ENCODE data around the gene BPHL. TPM values are rescaled to one million over a fixed set of nuclear protein-coding genes. Genes with fewer than 3 reads are reported as not detected.

The BPHL gene
- total RNA-seq, 2 experiments from 2014 or later, result 9.7 to 20.9 TPM

- H3K9me3 ChIP-seq (ENCODE audit: low read length), result no peaks in the 10 kb centered on the region
- H3K4me2 ChIP-seq (ENCODE audit: low read length), result no peak overlapping the region
- intact Hi-C loops (cut with micrococcal nuclease; ENCODE audit: unreplicated experiment), result no loop called here
- no peaks in the 10 kb centered on the region for H3K79me2 ChIP-seq (ENCODE audit: insufficient read depth, low read depth, low read length)
- H3K36me3 ChIP-seq (ENCODE audit: insufficient read depth, low read length), result 0 out of 2 replicates have a peak, but pooled peaks cover 4% of the 10 kb centered on the region
- peaks cover 3% of the 10 kb centered on the region for H3K4me1 ChIP-seq (ENCODE audit: insufficient read depth, low read length, poor library complexity, severe bottlenecking)
- H4K20me1 ChIP-seq (ENCODE audit: insufficient read depth, low read length), result no peaks in the 10 kb centered on the region
- no peak for DNase-seq (ENCODE audit: low spot score)
- POLR2A ChIA-PET, result no interaction called here
- H2AFZ ChIP-seq (ENCODE audit: low read length), result no peak overlapping the region
- TF ChIP-seq EZH2phosphoT487 (IDR thresholded peaks at IDR 0.05; ENCODE audit: borderline replicate concordance, low read depth, low read length), result no peak
- no peak for TF ChIP-seq CTCF (conservative IDR thresholded peaks at IDR 0.05; ENCODE audit: low read length)
- no TSS peak for BruUV-seq (replicated peaks)
- H3K4me3 ChIP-seq (ENCODE audit: low read depth, low read length, poor library complexity, severe bottlenecking), result no peak overlapping the region
- no peak overlapping the region for H3K27ac ChIP-seq (ENCODE audit: low read depth, low read length, poor library complexity, severe bottlenecking)
- CTCF ChIA-PET (ENCODE audit: unreplicated experiment), result no interaction called here
- H3K9me2 ChIP-seq (ENCODE audit: insufficient read depth, low read length), result no peaks in the 10 kb centered on the region
Observed at GRCh38 chr6:3133515-3133914, 15.0 kb downstream of the BPHL start.

GRCh38 chr6:3135668-3136291, 17.3 kb downstream of the BPHL start:
- DNase-seq (ENCODE audit: low spot score), result no peak
- Histone ChIP-seq H3K4me2 (ENCODE audit: low read length) (no peak overlapping the region), H3K36me3 (ENCODE audit: insufficient read depth, low read length) (0 out of 2 replicates have a peak, but pooled peaks cover 4% of the 10 kb centered on the region), H2AFZ (ENCODE audit: low read length) (no peak overlapping the region), H4K20me1 (ENCODE audit: insufficient read depth, low read length) (no peaks in the 10 kb centered on the region), H3K9me2 (ENCODE audit: insufficient read depth, low read length) (no peaks in the 10 kb centered on the region), H3K9me3 (ENCODE audit: low read length) (no peaks in the 10 kb centered on the region), H3K4me3 (ENCODE audit: low read depth, low read length, poor library complexity, severe bottlenecking) (no peak overlapping the region), H3K27ac (ENCODE audit: low read depth, low read length, poor library complexity, severe bottlenecking) (no peak overlapping the region), H3K4me1 (ENCODE audit: insufficient read depth, low read length, poor library complexity, severe bottlenecking) (peaks cover 17% of the 10 kb centered on the region), H3K79me2 (ENCODE audit: insufficient read depth, low read depth, low read length) (no peaks in the 10 kb centered on the region)
- ChIA-PET CTCF (ENCODE audit: unreplicated experiment) (no interaction called here), POLR2A (interaction anchor here (0.9 to 2.2 kb wide), 2 partner anchors 16 to 26 kb away, joined by 4 to 6 read pairs; no protein-coding TSS in a partner anchor)
- intact Hi-C loops (cut with micrococcal nuclease; ENCODE audit: unreplicated experiment), result no loop called here
- no TSS peak for BruUV-seq (replicated peaks)
- TF ChIP-seq CTCF (conservative IDR thresholded peaks at IDR 0.05; ENCODE audit: low read length), result no peak
- TF ChIP-seq EZH2phosphoT487 (IDR thresholded peaks at IDR 0.05; ENCODE audit: borderline replicate concordance, low read depth, low read length), result no peak

- H3K9me3 ChIP-seq (ENCODE audit: low read length), result no peaks in the 10 kb centered on the region
- no peak for DNase-seq (ENCODE audit: low spot score)
- no peaks in the 10 kb centered on the region for H3K9me2 ChIP-seq (ENCODE audit: insufficient read depth, low read length)
- H3K36me3 ChIP-seq (ENCODE audit: insufficient read depth, low read length), result 0 out of 2 replicates have a peak, but pooled peaks cover 4% of the 10 kb centered on the region
- H3K27ac ChIP-seq (ENCODE audit: low read depth, low read length, poor library complexity, severe bottlenecking), result no peak overlapping the region
- no peak overlapping the region for H2AFZ ChIP-seq (ENCODE audit: low read length)
- ChIA-PET POLR2A (interaction anchor here (0.9 to 2.2 kb wide), 2 partner anchors 16 to 26 kb away, joined by 4 to 6 read pairs; no protein-coding TSS in a partner anchor), CTCF (ENCODE audit: unreplicated experiment) (no interaction called here)
- H3K79me2 ChIP-seq (ENCODE audit: insufficient read depth, low read depth, low read length), result no peaks in the 10 kb centered on the region
- no peak overlapping the region for H3K4me3 ChIP-seq (ENCODE audit: low read depth, low read length, poor library complexity, severe bottlenecking)
- TF ChIP-seq EZH2phosphoT487 (IDR thresholded peaks at IDR 0.05; ENCODE audit: borderline replicate concordance, low read depth, low read length) (no peak), CTCF (conservative IDR thresholded peaks at IDR 0.05; ENCODE audit: low read length) (no peak)
- peaks cover 17% of the 10 kb centered on the region for H3K4me1 ChIP-seq (ENCODE audit: insufficient read depth, low read length, poor library complexity, severe bottlenecking)
- BruUV-seq (replicated peaks), result no TSS peak
- no peak overlapping the region for H3K4me2 ChIP-seq (ENCODE audit: low read length)
- no peaks in the 10 kb centered on the region for H4K20me1 ChIP-seq (ENCODE audit: insufficient read depth, low read length)
- intact Hi-C loops (cut with micrococcal nuclease; ENCODE audit: unreplicated experiment), result no loop called here
Observed at GRCh38 chr6:3136292-3137011, 17.9 kb downstream of the BPHL start.
